Epithelial cell of proximal tubule (primary cell): ENCODE results near the gene RNF126. TPM values are rescaled to one million over a fixed set of nuclear protein-coding genes. Genes with fewer than 3 reads are reported as not detected.
"Not testable (repeated sequence)": the region's sequence is repeated elsewhere in the genome, so short reads cannot be mapped to it uniquely, and the experiment has no call there.

ENCODE experiments used
- DNase-seq: peaks from one replicate; pipeline ENCODE4 v3.0.0-alpha.2; 2011; ENCODE audit warnings: low read depth
- H3K4me3 ChIP-seq: 2 replicates; pipeline ENCODE4 v1.5.1; 2011; ENCODE audit warnings: low read depth, mild to moderate bottlenecking, low read length
- total RNA-seq: library from RNA; depleted of rRNA; stranded (reverse); fragments of >200 nt; gene quantifications from 2 replicates; pipeline ENCODE4 v1.2.3, GENCODE V29; 2015
- TF ChIP-seq, protein P1 (sequence below): conservative IDR thresholded peaks from 2 replicates; pipeline ENCODE4 v1.5.1; 2012; ENCODE audit warnings: low read depth, mild to moderate bottlenecking, low read length

RNF126 gene
- total RNA-seq, 1 donor from 2014 or later = 102 TPM

- TF ChIP-seq, protein P1, sequence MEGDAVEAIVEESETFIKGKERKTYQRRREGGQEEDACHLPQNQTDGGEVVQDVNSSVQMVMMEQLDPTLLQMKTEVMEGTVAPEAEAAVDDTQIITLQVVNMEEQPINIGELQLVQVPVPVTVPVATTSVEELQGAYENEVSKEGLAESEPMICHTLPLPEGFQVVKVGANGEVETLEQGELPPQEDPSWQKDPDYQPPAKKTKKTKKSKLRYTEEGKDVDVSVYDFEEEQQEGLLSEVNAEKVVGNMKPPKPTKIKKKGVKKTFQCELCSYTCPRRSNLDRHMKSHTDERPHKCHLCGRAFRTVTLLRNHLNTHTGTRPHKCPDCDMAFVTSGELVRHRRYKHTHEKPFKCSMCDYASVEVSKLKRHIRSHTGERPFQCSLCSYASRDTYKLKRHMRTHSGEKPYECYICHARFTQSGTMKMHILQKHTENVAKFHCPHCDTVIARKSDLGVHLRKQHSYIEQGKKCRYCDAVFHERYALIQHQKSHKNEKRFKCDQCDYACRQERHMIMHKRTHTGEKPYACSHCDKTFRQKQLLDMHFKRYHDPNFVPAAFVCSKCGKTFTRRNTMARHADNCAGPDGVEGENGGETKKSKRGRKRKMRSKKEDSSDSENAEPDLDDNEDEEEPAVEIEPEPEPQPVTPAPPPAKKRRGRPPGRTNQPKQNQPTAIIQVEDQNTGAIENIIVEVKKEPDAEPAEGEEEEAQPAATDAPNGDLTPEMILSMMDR = no peak
- no peak for DNase-seq
- peak overlapping the region; percentile 33 for H3K4me3 ChIP-seq
Measured at GRCh38 chr19:704447-704741, 41.4 kb upstream of the RNF126 start.

- H3K4me3 ChIP-seq = peak overlapping the region; percentile 51
- TF ChIP-seq, protein P1 = no peak
- DNase-seq = no peak
Measured at GRCh38 chr19:703651-704446, 40.8 kb upstream of the RNF126 start.

- TF ChIP-seq, protein P1 = no peak
- DNase-seq = no peak
- peak overlapping the region; percentile 51 for H3K4me3 ChIP-seq
Measured at GRCh38 chr19:703329-703650, 40.3 kb upstream of the RNF126 start.

GRCh38 chr19:702847-703246 lies 39.8 kb upstream of the RNF126 start:
- DNase-seq = not testable (repeated sequence)
- H3K4me3 ChIP-seq = peak overlapping the region; percentile 51

GRCh38 chr19:699885-700284 lies 36.9 kb upstream of the RNF126 start:
- not testable (repeated sequence) for DNase-seq, H3K4me3 ChIP-seq

DNA sequence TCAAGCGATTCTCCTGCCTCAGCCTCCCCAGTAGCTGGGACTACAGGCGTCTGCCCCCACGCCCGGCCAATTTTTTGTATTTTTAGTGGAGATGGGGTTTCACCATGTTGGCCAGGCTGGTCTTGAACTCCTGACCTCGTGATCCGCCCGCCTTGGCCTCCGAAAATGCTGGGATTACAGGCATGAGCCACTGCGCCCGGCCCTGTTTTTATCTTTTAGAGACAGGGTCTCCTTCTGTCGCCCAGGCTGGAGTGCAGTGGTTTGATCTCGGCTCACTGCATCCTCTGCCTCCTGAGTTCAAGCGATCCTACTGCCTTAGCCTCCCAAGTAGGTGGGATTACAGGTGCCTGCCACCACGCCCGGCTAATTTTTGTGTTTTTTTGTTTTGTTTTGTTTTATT lies 35.5 kb upstream of the RNF126 start:
- H3K4me3 ChIP-seq, DNase-seq: not testable (repeated sequence)

DNA sequence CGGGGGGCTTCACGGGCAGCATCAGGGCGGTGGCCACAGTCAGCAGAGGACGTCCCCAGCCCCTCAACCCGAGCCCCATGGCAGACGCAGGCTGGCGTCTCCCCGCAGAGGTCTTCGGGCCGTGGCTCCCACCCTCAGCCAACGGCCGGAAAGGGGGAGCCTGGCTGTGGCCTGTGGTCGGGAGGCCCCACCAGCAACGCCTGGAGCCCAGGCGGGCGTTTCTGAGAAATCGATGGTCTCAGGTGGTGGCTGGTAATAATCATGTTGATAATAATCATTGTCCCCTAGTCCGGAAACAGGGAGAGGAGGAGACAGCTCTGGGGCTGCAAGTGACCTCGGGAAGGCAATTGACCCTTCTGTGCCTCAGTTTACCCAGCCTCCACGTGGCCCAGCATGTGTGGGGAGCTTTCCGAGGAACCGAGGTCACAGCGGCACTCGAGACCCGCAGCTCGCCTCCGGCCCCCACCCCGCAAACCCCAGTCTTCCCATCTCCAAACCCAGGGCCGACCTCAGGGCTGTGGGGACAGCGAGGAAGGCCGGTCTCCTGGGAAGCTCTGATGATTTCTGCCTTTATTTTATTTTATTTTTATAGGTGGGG lies 32.4 kb upstream of the RNF126 start, which contains the start of gene PRSS57:
Gene PRSS57 (minus strand): TSS at position 101 of the 598 bp plus-strand sequence. CDS start 22 bp downstream, at position 79.
- no peak for DNase-seq
- TF ChIP-seq, protein P1 = no peak
- H3K4me3 ChIP-seq = no peak within 1 kb of the TSS

GRCh38 chr19:694481-695351 lies 31.7 kb upstream of the RNF126 start:
- H3K4me3 ChIP-seq = no peak overlapping the region
- TF ChIP-seq, protein P1 = no peak
- DNase-seq = no peak
